ENCODE data around the gene GPX2.
"Not testable (repeated sequence)": the region's sequence is repeated elsewhere in the genome, so short reads cannot be mapped to it uniquely, and the experiment has no call there.

DNA sequence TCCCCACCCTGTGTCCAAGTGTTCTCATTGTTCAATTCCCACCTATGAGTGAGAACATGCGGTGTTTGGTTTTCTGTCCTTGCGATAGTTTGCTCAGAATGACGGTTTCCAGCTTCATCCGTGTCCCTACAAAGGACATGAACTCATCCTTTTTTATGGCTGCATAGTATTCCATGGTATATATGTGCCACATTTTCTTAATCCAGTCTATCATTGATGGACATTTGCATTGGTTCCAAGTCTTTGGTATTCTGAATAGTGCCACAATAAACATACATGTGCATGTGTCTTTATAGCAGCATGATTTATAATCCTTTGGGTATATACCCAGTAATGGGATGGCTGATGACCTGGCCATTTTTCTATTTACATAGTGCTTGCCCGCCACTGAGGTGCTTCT lies 29.1 kb downstream of the GPX2 start:
- not testable (repeated sequence) for TF ChIP-seq ZZZ3 (IDR thresholded peaks at IDR 0.05; ENCODE audit: control insufficient read depth, insufficient read length, low read depth); CBX5 (IDR thresholded peaks at IDR 0.05; ENCODE audit: low read depth); NFXL1 (IDR thresholded peaks at IDR 0.05; ENCODE audit: borderline replicate concordance); CREB1 (IDR thresholded peaks at IDR 0.05; ENCODE audit: low read depth)
- TF ChIP-seq, protein P1, sequence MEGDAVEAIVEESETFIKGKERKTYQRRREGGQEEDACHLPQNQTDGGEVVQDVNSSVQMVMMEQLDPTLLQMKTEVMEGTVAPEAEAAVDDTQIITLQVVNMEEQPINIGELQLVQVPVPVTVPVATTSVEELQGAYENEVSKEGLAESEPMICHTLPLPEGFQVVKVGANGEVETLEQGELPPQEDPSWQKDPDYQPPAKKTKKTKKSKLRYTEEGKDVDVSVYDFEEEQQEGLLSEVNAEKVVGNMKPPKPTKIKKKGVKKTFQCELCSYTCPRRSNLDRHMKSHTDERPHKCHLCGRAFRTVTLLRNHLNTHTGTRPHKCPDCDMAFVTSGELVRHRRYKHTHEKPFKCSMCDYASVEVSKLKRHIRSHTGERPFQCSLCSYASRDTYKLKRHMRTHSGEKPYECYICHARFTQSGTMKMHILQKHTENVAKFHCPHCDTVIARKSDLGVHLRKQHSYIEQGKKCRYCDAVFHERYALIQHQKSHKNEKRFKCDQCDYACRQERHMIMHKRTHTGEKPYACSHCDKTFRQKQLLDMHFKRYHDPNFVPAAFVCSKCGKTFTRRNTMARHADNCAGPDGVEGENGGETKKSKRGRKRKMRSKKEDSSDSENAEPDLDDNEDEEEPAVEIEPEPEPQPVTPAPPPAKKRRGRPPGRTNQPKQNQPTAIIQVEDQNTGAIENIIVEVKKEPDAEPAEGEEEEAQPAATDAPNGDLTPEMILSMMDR (IDR thresholded peaks at IDR 0.05 in 2 of 3, conservative IDR thresholded peaks at IDR 0.05 in 1 of 3; ENCODE audit: control insufficient read depth in 2 of 3, extremely low read depth in 1 of 3, insufficient read depth in 1 of 3, low read depth in 3 of 3, low read length in 3 of 3): not testable (repeated sequence)

Data from GM12878 (cell line).